SHP77 treated with DMSO at 0.1 percent for 48 hours (cell line): Measurements from ENCODE around the gene CEP126.
"Not testable (repeated sequence)": the region's sequence is repeated elsewhere in the genome, so short reads cannot be mapped to it uniquely, and the experiment has no call there.

ENCODE experiments used
- DNase-seq: peaks from one replicate; lab custom pipeline; 2025; lab: John Stamatoyannopoulos, UW

CEP126 gene

GRCh38 chr11:101940901-101941520, 26.2 kb downstream of the CEP126 start:
- no peak for DNase-seq

- DNase-seq = no peak
Measured at GRCh38 chr11:101944923-101945322, 30.1 kb downstream of the CEP126 start.

GRCh38 chr11:101945448-101945847, 30.6 kb downstream of the CEP126 start:
- DNase-seq = no peak

- no peak for DNase-seq
Measured at GRCh38 chr11:101949680-101950220, 34.9 kb downstream of the CEP126 start.

- no peak for DNase-seq
Measured at GRCh38 chr11:101955278-101955677, 40.5 kb downstream of the CEP126 start.

- DNase-seq = no peak
Measured at GRCh38 chr11:101955701-101956100, 40.9 kb downstream of the CEP126 start.

- no peak for DNase-seq
Measured at GRCh38 chr11:101960231-101960630, 45.4 kb downstream of the CEP126 start.

- not testable (repeated sequence) for DNase-seq
Measured at GRCh38 chr11:101964200-101964599, 49.4 kb downstream of the CEP126 start.

GRCh38 chr11:101974255-101974654, 59.4 kb downstream of the CEP126 start:
- DNase-seq = no peak

- no peak for DNase-seq
Measured at GRCh38 chr11:101974771-101975170, 60.0 kb downstream of the CEP126 start.

GRCh38 chr11:101975734-101976133, 60.9 kb downstream of the CEP126 start:
- no peak for DNase-seq

- no peak for DNase-seq
Measured at GRCh38 chr11:101987370-101987769, 72.6 kb downstream of the CEP126 start.

- DNase-seq = no peak
Measured at GRCh38 chr11:101993172-101993571, 78.4 kb downstream of the CEP126 start.

- DNase-seq = not testable (repeated sequence)
Measured at GRCh38 chr11:101994052-101994469, 79.3 kb downstream of the CEP126 start.

- DNase-seq = no peak
Measured at GRCh38 chr11:101996111-101996510, 81.3 kb downstream of the CEP126 start.

GRCh38 chr11:102001657-102002338, 87.0 kb downstream of the CEP126 start:
- DNase-seq = no peak

GRCh38 chr11:102004220-102004619, 89.4 kb downstream of the CEP126 start:
- DNase-seq = no peak

- no peak for DNase-seq
Measured at GRCh38 chr11:102005306-102005705, 90.5 kb downstream of the CEP126 start.

GRCh38 chr11:102006835-102007566, 92.2 kb downstream of the CEP126 start:
- DNase-seq = no peak

- peak; percentile 64 for DNase-seq
Measured at GRCh38 chr11:102007567-102008437, 93.0 kb downstream of the CEP126 start.

GRCh38 chr11:102010776-102011494, 96.1 kb downstream of the CEP126 start:
- DNase-seq = no peak
